KG1 (cell line): ENCODE data around the gene MACO1.
"Not testable (repeated sequence)": the region's sequence is repeated elsewhere in the genome, so short reads cannot be mapped to it uniquely, and the experiment has no call there.

Source experiments
- DNase-seq: peaks from one replicate; lab custom pipeline; 2025; lab: John Stamatoyannopoulos, UW

Gene MACO1

GRCh38 chr1:25487628-25488027 lies 56.9 kb downstream of the MACO1 start:
- DNase-seq = no peak

GRCh38 chr1:25492323-25492722 lies 61.6 kb downstream of the MACO1 start:
- DNase-seq = no peak

DNA sequence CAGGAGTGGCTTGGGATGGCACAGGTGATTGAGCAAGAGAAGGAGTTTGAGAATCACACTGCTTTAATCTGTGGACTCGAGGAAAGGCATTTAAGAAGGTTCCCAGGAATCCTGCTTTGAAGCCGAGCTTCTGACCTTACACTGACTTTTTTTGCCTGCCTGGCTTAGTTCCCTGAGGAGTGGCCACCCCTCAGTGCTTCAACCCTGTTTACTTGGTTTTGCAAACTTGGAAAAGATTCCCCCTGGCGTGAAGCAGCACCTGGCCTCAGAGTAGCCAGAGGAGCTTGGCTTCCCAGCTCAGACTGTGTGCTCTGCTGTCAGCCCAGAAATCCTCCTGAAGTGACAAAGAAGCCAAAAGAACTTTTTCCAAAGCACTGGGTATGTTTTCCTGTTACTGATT lies 64.3 kb downstream of the MACO1 start:
- DNase-seq = no peak

- no peak for DNase-seq
Measured at GRCh38 chr1:25500694-25501093, 70.0 kb downstream of the MACO1 start.

DNA sequence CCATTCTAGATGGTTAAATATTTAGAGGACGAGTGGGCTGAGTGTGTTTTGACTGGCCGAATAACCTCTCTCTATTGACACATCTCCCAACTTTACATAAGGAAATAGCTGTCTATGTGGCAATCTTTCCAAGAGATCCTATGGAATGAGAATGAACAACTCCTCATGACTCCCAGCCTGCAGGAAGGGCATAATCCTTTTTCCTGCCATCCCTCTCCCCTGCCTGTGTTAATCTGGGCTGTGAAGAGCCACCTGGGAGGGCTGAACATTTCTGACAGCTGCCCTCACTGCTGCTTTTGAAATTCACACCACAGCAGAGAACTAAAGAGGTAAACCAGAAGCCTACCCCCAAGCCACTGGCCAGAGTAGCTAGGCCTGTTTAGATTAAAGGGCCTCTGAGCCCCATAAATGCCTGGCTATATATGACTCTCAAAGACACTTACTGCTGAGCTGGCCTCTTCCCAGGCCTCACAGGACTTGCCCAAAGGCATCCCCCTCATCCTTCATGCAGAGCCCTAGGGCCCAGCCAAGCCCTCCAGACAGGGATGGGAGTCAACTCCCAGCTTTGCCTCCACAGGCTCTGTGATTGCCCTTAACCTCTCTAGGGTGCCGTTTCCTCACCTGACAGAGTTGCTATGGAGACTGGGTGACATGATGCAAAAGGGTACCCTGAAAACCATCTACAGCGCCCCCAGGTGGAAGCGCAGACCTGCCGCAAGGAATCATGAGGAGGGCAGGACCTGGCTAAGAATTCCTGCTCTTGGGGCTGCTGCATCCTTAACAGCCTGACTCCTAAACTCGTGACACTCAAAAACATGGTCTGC lies 70.8 kb downstream of the MACO1 start:
- DNase-seq = no peak

DNA sequence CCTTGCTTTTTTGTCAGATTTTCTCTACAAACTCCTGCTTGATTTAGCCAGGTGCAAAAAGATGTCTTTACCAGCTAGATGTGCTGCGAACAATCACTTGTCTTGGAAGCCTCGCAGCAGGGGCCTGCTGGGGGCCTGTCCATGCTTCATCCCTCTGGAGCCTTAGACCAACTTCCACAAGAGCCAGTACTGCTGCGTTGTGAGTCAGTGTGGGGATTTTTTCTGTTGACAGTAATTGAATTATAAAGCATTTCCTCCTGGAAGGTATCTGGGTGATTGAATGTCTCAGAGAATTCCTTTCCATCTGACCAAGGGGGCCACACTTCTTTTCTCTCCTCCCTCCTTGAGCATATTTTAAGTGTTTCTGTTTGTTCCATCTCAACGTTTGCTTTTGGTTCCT lies 72.3 kb downstream of the MACO1 start:
- no peak for DNase-seq

- DNase-seq = no peak
Measured at GRCh38 chr1:25503551-25504426, 73.1 kb downstream of the MACO1 start.

GRCh38 chr1:25504706-25505595 lies 74.3 kb downstream of the MACO1 start:
- DNase-seq = no peak

DNA sequence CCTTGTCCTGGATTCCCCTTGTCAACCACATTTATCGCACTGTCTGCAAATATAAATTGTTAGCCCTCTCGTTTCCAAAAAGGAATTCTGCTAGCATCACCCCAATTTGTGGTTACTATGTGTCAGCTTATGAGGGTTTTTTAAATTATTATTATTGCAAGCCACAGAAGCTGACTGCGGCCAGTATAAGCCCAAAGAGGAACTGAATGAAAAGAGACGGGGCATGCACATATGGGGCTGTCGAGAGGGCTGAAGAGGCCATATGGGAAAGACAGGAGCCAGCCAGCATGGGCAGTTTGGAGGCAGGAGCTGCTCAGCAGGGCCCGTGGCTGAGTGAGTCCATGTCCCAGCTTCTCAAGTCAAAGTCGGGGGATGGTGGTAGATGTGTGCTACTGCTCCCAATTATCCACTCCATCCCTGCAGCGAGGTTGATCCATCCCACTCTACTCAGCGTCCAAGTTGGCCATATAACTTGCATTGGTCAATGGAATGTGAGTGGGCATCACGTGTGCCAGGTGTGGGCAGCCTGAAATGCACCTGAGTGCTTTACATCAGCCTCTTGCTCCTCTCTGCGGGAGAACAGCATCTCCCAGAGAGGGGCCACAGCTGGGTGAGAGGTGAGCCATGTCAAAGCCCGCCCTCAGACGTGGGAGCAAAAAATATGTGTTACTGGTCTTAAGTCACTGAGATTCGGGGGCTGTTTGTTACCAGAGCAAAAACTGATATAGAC lies 75.1 kb downstream of the MACO1 start:
- no peak for DNase-seq

GRCh38 chr1:25506566-25507463 lies 76.1 kb downstream of the MACO1 start:
- not testable (repeated sequence) for DNase-seq

DNA sequence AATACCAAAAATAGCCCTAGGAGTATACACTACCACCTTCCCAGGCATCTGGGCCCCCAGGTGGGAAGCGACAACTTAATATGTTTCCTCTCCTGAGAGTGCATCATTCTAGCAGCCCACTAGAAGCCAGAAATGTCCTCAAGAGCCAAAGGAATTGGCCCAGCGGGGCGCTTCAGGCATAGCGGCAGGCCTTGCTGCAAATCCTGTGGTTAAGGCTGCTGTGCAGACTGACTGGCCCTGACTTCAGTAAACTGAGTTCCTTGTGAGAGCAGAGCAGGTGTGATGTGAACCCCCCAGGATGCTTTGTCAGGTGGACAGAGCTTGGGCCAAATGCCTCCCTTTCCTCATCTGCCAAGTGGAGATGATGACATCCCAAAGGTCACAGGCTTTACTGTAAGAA lies 83.0 kb downstream of the MACO1 start:
- no peak for DNase-seq

- no peak for DNase-seq
Measured at GRCh38 chr1:25515033-25515432, 84.3 kb downstream of the MACO1 start.

DNA sequence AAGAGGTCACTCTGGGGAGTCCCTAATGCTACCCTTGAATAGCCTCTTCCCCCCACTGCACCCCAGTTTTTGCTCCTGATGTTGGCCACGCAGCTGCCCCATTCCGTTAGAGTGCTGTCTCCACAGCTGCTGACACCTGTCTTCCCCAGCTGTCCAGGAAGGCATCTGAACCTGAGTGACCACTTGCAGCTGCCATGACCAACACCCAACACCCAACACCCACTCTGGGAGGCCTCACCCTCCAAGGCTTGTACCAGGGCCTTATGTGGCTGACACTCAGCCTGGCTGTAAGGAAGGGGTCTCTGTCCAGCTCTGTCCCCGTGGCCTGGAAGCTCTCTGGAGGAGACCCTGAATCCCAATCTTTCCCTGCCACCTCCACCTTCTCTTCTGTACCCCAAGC lies 86.0 kb downstream of the MACO1 start:
- no peak for DNase-seq

- DNase-seq = no peak
Measured at GRCh38 chr1:25517476-25518394, 87.0 kb downstream of the MACO1 start.

- no peak for DNase-seq
Measured at GRCh38 chr1:25519624-25520023, 88.9 kb downstream of the MACO1 start.

- DNase-seq = peak; percentile 46
Measured at GRCh38 chr1:25520446-25521061, 89.9 kb downstream of the MACO1 start.

- DNase-seq = no peak
Measured at GRCh38 chr1:25522031-25522655, 91.4 kb downstream of the MACO1 start.

DNA sequence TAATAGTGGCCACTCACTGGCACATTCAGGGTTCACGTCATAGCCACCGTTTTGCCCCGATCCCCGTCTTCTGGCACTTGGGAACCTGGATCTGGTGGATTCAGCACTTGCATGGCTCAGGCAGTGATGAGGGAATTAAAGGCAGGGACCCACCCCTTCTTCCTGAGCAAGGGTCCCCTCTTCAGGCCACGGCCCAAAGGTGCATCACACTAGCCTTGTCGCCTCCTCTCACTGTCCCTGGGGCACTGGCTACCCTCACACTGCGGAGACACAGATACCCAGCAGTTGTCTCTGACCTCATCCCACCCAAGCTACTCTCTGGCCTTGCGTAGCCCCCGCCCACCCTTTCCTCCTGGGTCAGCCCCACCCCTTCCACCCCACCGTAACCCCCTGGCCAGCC lies 92.8 kb downstream of the MACO1 start:
- DNase-seq = no peak
